NCI-H774 (cell line): ENCODE data around the gene ACY1.

Experiments used
- DNase-seq: peaks from one replicate; lab custom pipeline; 2025; lab: John Stamatoyannopoulos, UW

Gene ACY1

DNA sequence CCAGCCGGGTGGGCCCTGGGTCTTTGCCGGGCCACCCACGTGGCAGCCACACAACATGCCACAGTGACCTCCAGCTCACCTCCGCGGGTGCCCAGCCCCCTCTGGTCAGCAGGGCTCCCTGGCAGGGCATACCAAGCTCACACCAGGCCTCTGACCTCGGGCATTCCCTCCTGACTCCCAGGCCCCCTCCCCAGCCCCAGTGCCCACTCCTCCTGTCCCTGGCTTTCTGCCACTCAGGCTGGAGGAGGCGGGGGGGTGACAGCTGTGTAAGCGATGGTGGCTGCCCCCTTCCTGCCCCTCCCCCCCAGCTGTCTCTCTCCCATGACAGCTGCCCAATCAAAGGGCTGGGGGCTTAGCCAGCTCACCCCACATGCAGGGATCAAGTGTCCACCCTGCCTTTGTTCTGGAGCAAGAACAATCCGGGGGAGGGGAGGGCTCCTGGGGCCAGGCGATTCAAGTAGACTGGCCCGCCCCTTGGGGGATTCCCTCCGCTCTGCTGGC is 19.3 kb upstream of the ACY1 start:
- no peak for DNase-seq

DNA sequence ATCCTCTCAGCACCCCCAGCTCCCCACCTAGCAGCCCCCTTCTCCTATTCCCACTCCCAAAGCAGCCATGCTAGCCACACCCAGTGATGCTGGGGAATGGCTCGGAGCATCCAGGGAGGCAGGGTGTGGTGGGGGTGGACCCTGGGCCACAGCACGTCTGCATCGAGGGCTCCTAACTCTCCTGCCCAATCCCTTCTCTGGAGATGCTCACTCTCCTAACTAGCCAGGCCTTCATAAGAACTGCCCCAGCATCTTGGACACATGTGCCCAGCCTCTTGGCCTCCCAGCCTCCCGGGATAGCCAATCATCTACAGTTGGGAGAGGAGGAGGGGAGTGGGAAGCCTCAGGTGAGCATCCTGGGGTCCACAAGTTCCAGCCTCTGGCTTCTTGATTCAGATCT is 18.8 kb upstream of the ACY1 start:
- no peak for DNase-seq

DNA sequence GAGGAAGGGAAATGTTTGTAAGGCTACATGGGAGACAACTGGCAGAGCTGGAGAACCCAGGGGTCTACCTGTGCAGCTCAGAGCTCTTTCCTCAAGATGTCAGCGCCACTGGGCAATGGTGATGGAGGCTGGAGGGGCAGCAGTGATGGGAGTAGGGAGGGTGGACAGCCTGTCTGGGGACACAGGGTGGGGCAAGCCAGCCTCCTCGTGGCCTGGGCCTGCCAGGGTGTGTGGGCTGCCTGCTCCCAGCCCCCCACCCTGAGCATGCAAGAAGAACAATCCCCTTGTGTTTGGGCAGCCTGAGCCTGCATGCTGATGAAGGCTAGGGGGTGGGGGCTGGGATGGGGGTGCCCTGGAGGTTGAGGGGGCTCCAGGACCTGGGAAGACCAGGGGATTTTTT is 17.3 kb upstream of the ACY1 start:
- no peak for DNase-seq

DNA sequence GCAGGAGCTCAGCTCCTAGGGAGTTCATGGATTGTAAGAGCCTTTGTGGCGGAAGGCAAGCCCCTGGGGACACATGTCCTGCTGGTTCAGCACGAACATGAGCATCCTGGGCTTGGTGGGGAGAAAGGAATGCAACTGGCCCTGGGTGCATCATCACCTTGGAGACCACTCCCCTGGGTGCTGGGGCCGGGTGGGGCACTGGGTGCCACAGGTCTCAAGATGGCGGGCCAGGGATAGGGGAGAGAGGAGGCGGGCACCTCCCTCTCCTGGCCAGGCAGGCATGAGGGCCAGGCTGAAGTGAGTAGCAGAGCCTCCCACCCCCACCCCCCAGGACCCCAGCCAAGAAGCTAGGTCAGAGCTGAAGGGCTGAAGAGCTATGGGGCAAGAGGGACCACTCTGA is 16.8 kb upstream of the ACY1 start:
- no peak for DNase-seq

DNA sequence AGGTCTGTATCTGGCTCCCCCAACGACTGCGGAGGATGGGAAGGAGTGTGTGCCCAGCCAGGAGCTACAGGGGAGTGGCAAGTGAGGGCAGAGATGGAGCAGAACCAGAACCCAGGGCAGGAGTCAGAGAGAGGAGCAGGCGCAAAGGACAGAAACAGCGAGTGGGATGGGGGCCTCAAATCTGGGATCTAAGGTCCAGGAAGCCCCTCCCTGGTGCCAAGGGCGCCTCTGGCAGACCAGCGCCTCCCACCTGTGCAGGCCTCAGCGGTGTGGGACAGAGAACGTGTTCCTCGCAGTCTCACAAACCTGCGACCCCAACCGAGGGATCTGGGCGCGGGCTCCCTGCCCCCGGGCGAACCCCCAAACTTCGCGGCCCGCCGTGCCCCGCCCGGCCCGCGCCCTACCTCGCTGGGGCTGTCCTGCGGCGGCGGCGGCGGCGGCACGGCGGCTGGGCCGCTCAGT is 16.4 kb upstream of the ACY1 start:
- DNase-seq = no peak

DNA sequence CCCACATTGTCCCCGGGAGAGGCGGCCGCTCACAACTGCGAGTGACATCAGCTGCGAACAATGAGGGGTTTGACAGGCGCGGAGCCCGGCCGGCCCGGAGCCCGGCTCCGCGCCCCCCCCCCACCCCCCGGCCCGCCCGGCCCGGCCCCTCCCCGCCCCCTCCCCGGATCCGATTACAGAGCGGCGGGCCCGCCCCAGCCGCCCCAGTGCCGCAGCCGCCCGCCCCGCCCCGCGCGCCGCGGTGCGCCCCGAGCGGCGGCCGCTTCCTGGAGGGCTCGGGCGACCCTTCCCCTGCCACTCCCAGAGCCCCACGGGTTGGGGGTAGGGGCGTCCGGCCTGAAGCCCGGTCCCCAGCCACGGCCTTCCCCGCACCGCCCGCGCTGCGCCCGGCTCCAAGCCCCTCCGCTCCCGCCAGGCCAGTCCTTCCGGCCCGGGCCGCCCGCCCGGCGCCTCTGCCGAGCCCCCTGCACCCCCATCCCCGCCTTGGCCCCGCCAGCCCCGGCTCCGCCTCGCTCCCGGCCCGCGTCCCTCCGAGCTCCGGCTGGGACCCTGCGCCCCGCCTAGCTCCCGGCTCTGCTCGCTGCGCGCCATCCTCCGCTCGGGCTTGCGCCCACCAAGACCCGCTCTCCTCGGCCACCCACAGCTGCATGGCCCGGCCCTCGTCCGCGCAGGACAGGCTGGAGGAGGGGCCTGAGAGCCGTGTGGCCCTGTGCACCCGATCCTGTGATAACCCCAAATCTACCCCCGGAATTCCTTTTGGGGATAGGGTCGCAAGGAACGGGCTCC is 15.8 kb upstream of the ACY1 start, which contains the start of gene PCBP4:
Gene PCBP4 (minus strand): TSS at position 71 of the 786 bp plus-strand sequence. CDS start 6,214 bp downstream, outside the sequence.
- DNase-seq = no peak

DNA sequence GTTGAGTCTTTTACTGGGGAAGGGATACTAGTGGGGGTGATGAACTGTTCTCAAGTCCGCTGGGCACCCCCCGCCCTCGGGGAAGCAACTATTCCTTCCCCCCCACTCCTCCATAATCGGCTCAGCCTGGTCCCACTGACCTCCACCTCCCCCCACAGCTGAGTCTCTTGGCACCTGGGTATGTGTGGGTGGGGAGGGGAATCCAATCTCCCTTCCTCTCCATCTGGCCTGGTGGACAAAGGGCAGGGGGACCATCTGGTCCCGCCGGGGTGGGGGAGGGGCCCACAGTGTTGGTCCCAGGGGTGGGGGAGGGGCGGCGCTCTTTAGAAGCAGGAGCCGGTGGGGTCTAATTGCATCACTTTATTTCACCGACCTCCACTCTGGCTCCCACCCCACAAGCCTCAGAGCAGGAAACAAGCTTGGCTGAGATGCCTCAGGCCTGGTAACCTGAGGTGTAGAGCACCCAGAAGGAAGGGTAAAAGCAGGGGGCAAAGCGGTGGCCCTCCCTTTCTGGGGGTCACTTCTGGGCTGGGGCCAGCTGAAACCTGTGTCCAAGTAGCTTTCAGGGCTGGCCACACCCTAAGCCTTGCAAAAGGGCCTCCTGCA is 15.1 kb upstream of the ACY1 start:
- no peak for DNase-seq

DNA sequence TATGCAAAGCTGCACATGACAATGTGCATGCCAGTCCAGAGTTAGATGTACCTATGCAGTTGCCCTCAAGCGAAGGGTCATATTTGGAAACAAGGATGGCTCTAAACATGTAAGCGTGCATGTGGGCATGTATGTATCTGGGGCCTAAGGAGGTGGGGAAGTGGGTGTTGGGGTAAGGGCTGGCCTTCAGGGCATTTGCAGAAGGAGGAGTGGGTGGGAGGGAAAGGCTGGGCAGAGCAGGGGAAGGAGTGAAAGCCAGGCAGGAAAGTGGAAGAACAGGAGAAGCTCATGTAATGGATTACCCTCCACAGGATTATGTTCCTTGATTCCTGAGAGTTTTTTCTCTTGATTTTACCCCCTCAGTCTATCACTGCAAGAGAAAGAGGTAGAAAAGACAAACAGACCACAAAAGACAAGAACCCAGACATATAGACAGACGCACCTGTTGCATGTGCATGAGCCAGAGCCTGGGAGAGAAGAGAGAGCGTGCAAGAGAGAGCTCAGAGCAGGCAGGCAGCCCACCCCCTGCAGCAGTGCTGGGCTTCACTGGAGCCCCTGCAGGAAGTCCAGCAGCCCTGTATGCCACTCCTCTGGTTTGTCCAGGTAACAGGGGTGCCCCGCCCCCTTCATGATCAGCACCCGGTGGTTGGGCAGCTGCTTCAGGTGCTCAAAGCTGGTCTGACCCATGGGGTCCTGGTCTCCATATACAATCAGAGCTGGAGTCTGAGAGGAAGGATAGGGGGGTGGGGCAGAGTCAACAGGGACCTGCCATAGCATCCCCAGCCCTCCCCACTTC is 14.3 kb upstream of the ACY1 start:
- DNase-seq = no peak

DNA sequence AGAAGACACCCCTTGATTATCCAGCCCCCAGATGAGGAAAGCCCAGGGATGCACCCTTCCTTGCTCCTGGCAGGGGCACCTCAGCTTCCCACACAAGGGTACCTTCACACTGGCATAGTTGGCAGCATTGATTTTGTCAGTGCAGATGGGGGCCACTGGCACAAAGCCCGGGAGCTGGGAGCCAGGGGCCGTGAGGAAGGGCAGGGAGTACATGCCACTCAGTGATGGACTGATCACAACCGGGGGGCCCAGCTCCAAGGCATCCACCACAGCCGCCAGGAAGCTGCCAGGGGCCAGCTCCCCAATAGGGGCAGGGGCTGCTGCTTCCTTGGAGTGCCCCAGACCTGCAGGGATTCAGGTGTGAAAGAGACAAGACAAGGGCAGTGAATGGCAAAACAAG is 13.5 kb upstream of the ACY1 start:
- DNase-seq = no peak

DNA sequence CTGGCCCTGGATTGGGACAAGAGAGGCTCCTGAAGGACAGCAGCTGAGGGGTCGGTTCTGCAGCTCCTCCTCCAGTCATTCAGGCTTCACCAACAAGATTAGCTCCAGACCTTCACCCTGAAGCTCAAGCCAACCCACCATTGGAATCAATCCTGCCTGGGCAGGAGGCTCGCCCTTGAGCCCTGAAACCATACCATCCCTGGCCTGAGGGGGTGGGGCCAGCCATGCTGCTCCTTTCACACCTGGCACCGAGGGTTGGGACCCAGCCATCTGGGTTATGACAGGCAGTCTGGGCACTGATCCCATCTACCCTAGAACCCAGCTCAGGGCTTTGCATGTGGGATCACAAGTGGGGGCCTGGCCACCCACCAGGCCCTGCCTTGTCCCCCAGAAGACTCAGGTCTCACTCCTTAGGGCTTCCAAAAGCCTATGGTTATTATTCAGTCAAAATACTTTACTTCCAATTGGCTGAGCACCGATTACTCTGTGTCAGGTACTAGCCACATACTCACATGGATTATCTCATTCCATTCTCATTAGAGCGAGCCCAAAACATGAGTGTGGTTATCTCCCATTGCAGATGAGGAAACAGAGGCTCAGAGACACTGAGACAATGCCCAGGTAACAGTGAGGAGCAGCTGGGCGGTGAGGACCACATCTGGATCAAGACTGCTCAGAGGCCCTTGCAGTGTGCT is 12.6 kb upstream of the ACY1 start:
- no peak for DNase-seq

DNA sequence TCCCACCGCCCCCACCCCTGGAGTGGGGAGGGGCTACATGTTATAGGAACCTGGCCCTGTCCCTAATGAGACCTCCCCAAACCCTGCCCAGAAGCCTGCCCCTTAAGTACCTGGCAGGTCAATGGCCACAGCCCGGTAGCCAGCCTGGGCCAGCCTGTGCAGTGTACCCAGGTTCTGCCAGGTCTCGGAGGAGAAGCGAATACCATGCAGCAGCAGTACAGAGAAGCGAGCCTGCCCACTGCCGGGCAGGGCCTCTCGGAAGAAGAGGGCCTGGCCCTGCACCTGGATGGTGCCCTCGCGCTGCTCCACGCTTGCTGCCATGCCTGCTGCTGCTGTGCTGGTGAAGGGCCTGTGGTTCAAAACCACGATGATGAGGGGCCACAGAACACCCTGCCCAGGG is 12.0 kb upstream of the ACY1 start:
- DNase-seq = no peak

DNA sequence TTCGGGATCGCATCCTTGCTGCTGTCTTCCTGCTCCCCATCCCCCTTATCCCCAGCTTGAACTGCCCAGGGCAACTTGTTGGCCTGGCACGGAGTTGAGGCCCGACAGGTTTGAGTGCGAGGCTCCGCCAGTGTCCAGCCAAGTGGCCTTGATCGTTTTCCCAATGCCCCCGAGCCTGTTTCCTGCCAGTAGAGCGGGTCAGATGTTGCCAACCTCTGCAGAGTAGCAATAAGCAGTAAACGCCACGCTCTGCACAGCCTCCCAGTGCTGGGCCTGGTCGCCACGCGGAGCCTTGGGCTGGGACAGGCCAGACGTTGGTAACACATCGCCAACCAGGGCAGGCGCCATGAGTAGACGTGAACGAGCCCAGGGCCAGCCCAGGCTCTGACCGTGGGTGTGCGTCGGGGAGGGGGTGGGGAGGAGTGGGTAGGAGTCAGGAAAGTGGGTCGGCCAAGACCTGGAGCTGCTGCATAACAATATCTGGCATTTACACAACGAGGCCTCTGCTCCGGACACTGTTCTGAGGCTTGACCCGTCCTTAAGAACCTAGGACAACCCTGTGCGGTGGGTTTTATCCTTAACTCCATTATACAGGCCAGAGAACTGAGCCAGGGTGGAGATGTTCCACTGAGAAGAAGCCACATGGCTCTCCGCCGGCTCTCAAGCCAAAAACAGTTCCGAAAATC is 8.9 kb upstream of the ACY1 start:
- no peak for DNase-seq

DNA sequence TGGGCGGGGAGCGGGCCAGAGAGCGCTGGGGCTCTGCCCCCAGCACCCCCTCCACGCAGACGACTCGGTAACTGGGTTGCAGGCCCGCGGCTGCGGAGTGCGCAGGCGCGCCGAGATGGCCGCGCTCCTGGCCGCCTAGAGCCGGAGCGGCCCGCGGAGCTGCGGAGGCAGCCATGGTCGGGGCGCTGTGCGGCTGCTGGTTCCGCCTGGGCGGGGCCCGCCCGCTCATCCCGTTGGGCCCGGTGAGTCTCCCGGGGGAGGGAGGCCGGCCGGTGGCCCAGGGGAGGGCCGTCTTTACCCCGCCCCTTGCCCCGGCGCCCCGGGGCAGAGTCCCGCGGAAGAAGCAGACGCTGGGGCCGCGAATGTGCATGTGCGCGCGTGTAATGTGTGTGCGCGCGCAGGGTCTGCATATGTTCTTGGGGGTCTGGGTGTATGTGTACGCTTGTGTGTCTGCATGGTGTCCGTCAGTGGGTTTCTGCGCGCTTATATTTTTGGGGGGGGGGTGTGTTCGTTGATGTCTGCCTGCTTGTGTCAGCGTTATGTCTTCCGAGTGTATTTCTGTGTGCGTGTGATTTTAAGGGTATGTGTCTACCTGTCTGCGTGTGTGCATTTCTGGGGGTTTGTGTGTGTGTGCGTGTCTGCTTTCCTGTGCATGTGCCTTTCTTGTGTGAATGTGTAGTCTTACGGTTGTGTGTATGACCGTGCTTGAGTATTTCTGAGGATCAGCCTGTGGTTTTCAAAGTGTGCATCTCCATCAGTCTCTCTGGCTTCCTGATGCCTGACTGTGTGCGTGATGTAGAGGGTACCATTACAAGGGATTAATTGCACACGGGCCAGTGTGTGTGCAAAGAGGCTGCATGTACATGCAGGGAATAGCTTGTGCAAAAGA is 8.1 kb upstream of the ACY1 start, which contains the start of gene ABHD14A:
Gene ABHD14A (plus strand): TSS at position 102 of the 889 bp plus-strand sequence. CDS start 72 bp downstream, at position 174.
- peak; percentile 33 for DNase-seq

DNA sequence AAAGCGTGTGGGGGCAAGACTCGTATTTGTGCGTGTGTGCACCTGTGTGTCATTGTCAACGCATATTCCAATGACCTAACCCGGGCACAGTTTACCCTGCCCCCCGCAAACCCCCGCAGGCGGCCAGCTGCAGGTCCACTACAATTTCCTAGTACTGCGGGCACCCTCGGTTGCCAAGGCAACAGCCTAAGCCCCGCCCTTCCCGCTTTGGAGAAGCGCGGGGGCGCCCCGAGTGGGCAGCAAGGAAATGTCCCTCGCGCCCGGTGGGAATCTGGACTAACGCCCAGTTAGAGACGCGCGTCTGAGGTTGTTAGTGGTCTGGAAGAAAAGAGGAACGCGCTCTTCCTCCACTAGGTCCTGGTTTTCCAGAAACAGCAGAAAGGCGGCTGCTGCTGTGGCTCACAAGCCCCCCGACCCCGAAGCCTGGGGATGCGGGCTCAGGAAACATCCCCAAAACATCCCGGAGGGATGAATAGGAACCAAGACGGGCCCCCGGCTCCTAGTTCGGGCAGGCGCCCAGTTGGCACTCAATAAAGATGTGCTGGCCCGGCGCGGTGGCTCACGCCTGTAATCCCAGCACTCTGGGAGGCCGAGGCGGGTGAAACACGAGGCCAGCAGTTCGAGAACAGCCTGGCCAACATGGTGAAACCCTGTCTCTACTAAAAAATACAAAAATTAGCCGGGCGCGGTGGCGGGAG is 7.3 kb upstream of the ACY1 start:
- no peak for DNase-seq

DNA sequence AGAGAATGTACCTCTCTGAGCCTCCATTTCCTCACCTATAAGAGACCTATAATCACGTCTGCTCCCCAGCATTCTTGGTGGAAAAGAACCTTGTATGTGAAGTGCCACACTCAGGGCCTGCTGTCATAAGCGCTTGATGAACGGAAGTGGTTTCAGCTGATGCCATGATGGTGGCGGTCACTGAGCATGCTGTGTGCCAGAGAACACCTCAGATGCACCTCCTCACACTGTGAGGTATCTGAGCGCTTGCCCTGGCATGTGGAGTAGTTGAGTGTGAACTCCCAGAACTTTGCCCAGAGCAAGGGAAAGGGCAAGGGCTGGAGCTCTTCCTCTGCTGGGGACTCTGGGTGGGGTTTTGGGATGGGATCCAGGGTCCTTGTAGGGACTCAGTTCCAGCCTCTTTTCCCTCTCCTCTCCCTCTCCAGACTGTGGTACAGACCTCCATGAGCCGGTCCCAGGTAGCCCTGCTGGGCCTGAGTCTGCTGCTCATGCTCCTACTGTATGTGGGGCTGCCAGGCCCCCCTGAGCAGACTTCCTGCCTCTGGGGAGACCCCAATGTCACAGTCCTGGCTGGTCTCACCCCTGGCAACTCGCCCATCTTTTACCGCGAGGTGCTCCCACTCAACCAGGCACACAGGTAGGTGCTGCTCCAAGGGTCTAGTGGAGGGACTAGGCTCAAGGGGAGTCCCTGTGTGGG is 5.7 kb upstream of the ACY1 start:
- no peak for DNase-seq

DNA sequence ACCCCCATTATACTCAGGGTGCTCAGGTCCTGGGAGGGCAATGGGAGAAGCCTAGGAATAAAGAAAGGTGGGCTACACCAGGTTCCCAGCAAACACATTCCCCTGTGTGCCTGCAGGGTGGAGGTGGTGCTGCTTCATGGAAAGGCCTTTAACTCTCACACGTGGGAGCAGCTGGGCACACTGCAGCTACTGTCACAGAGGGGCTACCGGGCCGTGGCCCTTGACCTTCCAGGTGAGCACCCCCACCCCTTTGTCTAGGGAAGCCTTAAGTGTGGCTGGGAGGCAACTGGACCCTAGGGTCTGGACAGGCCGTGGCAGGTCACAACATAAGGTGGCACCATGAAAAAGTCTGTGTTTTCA is 5.2 kb upstream of the ACY1 start:
- DNase-seq = no peak

DNA sequence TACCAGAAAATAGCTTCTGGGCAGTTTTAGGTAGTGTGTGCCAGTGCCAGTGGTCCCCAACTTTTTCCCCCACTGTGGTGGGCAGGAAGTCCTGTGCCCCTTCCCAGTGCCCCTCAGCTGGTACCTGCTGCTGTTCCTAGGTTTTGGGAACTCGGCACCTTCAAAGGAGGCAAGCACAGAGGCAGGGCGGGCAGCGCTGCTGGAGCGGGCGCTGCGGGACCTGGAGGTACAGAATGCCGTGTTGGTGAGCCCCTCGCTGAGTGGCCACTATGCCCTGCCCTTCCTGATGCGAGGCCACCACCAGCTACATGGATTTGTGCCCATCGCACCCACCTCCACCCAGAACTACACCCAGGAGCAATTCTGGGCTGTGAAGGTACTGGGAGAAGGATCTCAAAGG is 3.1 kb upstream of the ACY1 start:
- DNase-seq = no peak

DNA sequence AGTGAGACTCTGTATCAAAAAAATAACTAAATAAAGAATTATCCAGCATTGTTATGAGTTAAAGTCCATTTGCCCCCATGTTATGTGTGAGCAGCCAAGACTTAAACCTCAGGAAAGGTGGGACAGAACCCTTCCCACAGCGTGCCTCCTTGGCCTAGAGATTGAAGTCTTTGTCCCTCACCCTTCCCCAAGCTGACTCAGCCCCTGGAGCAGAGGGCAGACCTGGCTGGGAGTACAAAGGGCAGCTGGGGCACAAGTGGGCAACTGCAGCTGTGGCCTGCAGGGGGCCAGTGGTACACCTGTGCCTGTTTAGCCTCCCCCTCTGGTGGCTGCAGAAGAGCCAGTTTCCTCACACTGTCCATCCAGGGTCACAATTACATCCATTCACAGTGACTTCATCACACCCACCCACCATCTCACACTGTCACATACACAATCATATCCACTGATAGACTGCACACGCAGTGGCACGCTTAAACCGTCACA is 940 bp upstream of the ACY1 start:
- DNase-seq = no peak
